K562 (cell line): ENCODE data around the gene SEL1L. TPM values are rescaled to one million over a fixed set of nuclear protein-coding genes. Genes with fewer than 3 reads are reported as not detected.

Experiments
- ATF1 ChIP-seq, 2 experiments: fragments of 450-650 bp in 1 of 2; IDR thresholded peaks; 2 replicates each; pipeline ENCODE4 v1.6.1; 2016; ENCODE audit warnings: missing compliant biosample characterization in 1 of 2, missing genetic modification characterization in 1 of 2
- BRD4 ChIP-seq: fragments of 200-600 bp; sonication (generic); IDR thresholded peaks from 2 replicates; pipeline ENCODE4 v1.6.1; 2017; ENCODE audit warnings: inconsistent platforms
- BRF1 ChIP-seq: IDR thresholded peaks from 3 replicates; pipeline ENCODE4 v1.6.1; 2011; ENCODE audit warnings: borderline replicate concordance, mild to moderate bottlenecking; ENCODE audit not compliant: insufficient read length; ENCODE audit errors: extremely low read depth
- CBFA2T2 ChIP-seq: fragments of 450-650 bp; conservative IDR thresholded peaks from 2 replicates; pipeline ENCODE4 v1.6.1; 2017; ENCODE audit warnings: mild to moderate bottlenecking
- CBFA2T3 ChIP-seq: fragments of 450-650 bp; IDR thresholded peaks from 2 replicates; pipeline ENCODE4 v1.6.1; 2017
- CXXC5 ChIP-seq: fragments of 250-450 bp; sonication (Bioruptor Pico); IDR thresholded peaks from 2 replicates; pipeline ENCODE4 v1.8.0; 2022; ENCODE audit warnings: inconsistent platforms, mild to moderate bottlenecking, moderate library complexity
- ETV1 ChIP-seq: fragments of 450-650 bp; conservative IDR thresholded peaks from 2 replicates; pipeline ENCODE4 v1.6.1; 2016; ENCODE audit warnings: missing genetic modification characterization, control low read depth, low read depth, missing compliant biosample characterization
- ILK ChIP-seq: fragments of 450-650 bp; IDR thresholded peaks from 2 replicates; pipeline ENCODE4 v1.6.1; 2016; ENCODE audit warnings: missing genetic modification characterization, low read depth, mild to moderate bottlenecking, missing compliant biosample characterization, moderate library complexity, borderline replicate concordance
- MYNN ChIP-seq, 2 experiments: sonication (generic); formaldehyde crosslinking in 1 of 2; IDR thresholded peaks; 2 replicates each; pipeline versions ENCODE4 v1.5.0 to v1.6.1; 2016 to 2020; ENCODE audit warnings: antibody characterized with exemption in 1 of 2, missing genetic modification reagents in 1 of 2
- PRMT5 ChIP-seq: sonication (generic); formaldehyde crosslinking; IDR thresholded peaks from 2 replicates; pipeline ENCODE4 v1.5.0; 2020; ENCODE audit warnings: missing genetic modification reagents
- SIX5 ChIP-seq, 2 experiments: IDR thresholded peaks; 2 replicates each; pipeline ENCODE4 v1.6.1; 2011; ENCODE audit warnings: low read length in 2 of 2, borderline replicate concordance in 1 of 2, low read depth in 1 of 2, mild to moderate bottlenecking in 1 of 2, moderate library complexity in 1 of 2; ENCODE audit not compliant: insufficient read depth in 1 of 2
- ZBTB8A ChIP-seq: fragments of 450-650 bp; IDR thresholded peaks from 2 replicates; pipeline ENCODE4 v1.6.1; 2018; ENCODE audit warnings: mild to moderate bottlenecking, moderate library complexity; ENCODE audit not compliant: partially characterized antibody
- ZNF146 ChIP-seq: IDR thresholded peaks from one replicate; pipeline ENCODE4 v1.6.1; 2018; ENCODE audit warnings: missing compliant biosample characterization; ENCODE audit not compliant: unreplicated experiment
- ZNF197 ChIP-seq: fragments of 200-800 bp; sonication (Bioruptor generic); IDR thresholded peaks from 2 replicates; pipeline ENCODE4 v1.6.1; 2016; ENCODE audit warnings: low read depth, missing genetic modification characterization, missing compliant biosample characterization
- ZNF282 ChIP-seq: sonication (generic); formaldehyde crosslinking; IDR thresholded peaks from 2 replicates; pipeline ENCODE4 v1.8.1; 2023; ENCODE audit warnings: missing genetic modification reagents
- ZNF518B ChIP-seq: fragments of 250-450 bp; sonication (Bioruptor Pico); IDR thresholded peaks from 2 replicates; pipeline ENCODE4 v1.5.0; 2021; ENCODE audit warnings: mild to moderate bottlenecking, moderate library complexity
- ZNF699 ChIP-seq: fragments of 250-450 bp; sonication (Bioruptor Pico); IDR thresholded peaks from 2 replicates; pipeline ENCODE4 v1.8.0; 2021; ENCODE audit warnings: mild to moderate bottlenecking, moderate library complexity; ENCODE audit not compliant: insufficient replicate concordance
- polyA plus RNA-seq, 8 experiments: library from polyadenylated mRNA; depleted of rRNA in 4 of 8; stranded (reverse) in 5 of 8; unstranded in 3 of 8; fragments of >200 nt; fragmentation: Nextera tagmentation in 2 of 8; fragmentation: Illumina TruSeq in 1 of 8; extraction: Ambion mirVana in 2 of 8; extraction: Trizol in 1 of 8; gene quantifications; 2 replicates each; pipeline versions ENCODE4 v1.2.1 to v1.2.3, GENCODE V29; 2011 to 2014; ENCODE audit warnings: inconsistent platforms in 1 of 8, missing spikeins in 1 of 8
- total RNA-seq, 7 experiments: library from RNA; depleted of rRNA in 6 of 7; stranded (reverse); fragments of >200 nt in 6 of 7; fragmentation: Illumina TruSeq in 2 of 7; extraction: Trizol in 2 of 7; gene quantifications; 2 replicates each; pipeline versions ENCODE4 v1.2.1 to v1.2.3, GENCODE V29; 2011 to 2021; ENCODE audit warnings: low replicate concordance in 1 of 7
- TF ChIP-seq, protein P1 (sequence below): sonication (generic); formaldehyde crosslinking; IDR thresholded peaks from 2 replicates; pipeline ENCODE4 v1.8.0; 2023; ENCODE audit warnings: mild to moderate bottlenecking, missing genetic modification reagents
- TF ChIP-seq, protein P2 (sequence below): fragments of 250-450 bp; sonication (Bioruptor Pico); IDR thresholded peaks from 2 replicates; pipeline ENCODE4 v1.5.0; 2021
- TF ChIP-seq, protein P3 (sequence below): fragments of 250-450 bp; sonication (Bioruptor Pico); IDR thresholded peaks from 2 replicates; pipeline ENCODE4 v1.4.0; 2020; ENCODE audit warnings: borderline replicate concordance

SEL1L gene
- total and polyA plus RNA-seq, 9 of the 15 experiments (the other 6 are each of a cell fraction or from before 2014, with no cell fraction given) = 7.7 to 21.1 (median 13.6) TPM

GRCh38 chr14:81464253-81465002 is 69.2 kb downstream of the SEL1L start (continued):
- TF ChIP-seq ZBTB8A = no peak
- no peak for TF ChIP-seq CBFA2T2
- TF ChIP-seq, protein P1, sequence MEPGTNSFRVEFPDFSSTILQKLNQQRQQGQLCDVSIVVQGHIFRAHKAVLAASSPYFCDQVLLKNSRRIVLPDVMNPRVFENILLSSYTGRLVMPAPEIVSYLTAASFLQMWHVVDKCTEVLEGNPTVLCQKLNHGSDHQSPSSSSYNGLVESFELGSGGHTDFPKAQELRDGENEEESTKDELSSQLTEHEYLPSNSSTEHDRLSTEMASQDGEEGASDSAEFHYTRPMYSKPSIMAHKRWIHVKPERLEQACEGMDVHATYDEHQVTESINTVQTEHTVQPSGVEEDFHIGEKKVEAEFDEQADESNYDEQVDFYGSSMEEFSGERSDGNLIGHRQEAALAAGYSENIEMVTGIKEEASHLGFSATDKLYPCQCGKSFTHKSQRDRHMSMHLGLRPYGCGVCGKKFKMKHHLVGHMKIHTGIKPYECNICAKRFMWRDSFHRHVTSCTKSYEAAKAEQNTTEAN (CRISPR knock-in tag) = no peak
- TF ChIP-seq, protein P2, sequence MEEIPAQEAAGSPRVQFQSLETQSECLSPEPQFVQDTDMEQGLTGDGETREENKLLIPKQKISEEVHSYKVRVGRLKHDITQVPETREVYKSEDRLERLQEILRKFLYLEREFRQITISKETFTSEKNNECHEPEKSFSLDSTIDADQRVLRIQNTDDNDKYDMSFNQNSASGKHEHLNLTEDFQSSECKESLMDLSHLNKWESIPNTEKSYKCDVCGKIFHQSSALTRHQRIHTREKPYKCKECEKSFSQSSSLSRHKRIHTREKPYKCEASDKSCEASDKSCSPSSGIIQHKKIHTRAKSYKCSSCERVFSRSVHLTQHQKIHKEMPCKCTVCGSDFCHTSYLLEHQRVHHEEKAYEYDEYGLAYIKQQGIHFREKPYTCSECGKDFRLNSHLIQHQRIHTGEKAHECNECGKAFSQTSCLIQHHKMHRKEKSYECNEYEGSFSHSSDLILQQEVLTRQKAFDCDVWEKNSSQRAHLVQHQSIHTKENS = no peak
- no peak for TF ChIP-seq ZNF518B (CRISPR knock-in tag)
- no peak for TF ChIP-seq ILK (tag)
- 0 out of 2 replicates have a peak, but pooled peaks have one; percentile 16 for TF ChIP-seq CXXC5 (CRISPR knock-in tag)
- TF ChIP-seq BRD4 = no peak
- TF ChIP-seq CBFA2T3 = 0 out of 2 replicates have a peak, but pooled peaks have one; percentile 10
- TF ChIP-seq PRMT5 (CRISPR knock-in tag) = no peak
- TF ChIP-seq ZNF197 (CRISPR knock-in tag) = no peak
- TF ChIP-seq ZNF146 (CRISPR knock-in tag) = no peak
- TF ChIP-seq, protein P3, sequence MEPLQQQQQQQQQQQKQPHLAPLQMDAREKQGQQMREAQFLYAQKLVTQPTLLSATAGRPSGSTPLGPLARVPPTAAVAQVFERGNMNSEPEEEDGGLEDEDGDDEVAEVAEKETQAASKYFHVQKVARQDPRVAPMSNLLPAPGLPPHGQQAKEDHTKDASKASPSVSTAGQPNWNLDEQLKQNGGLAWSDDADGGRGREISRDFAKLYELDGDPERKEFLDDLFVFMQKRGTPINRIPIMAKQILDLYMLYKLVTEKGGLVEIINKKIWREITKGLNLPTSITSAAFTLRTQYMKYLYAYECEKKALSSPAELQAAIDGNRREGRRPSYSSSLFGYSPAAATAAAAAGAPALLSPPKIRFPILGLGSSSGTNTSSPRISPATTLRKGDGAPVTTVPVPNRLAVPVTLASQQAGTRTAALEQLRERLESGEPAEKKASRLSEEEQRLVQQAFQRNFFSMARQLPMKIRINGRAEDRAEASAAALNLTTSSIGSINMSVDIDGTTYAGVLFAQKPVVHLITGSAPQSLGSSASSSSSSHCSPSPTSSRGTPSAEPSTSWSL (CRISPR knock-in tag) = no peak
- no peak for TF ChIP-seq ATF1 (CRISPR knock-in tag; IDR thresholded peaks at IDR 0.05)
- peak; percentile 65 for TF ChIP-seq ATF1 (tag; IDR thresholded peaks at IDR 0.05)
- TF ChIP-seq BRF1 = no peak
- no peak for TF ChIP-seq MYNN (IDR thresholded peaks at IDR 0.05)
- TF ChIP-seq MYNN (CRISPR knock-in tag; IDR thresholded peaks at IDR 0.05) = no peak
- no peak for TF ChIP-seq ZNF699 (CRISPR knock-in tag)
- TF ChIP-seq SIX5 (IDR thresholded peaks at IDR 0.05; ENCODE audit: borderline replicate concordance in 1 of 2, insufficient read depth in 1 of 2, low read depth in 1 of 2, low read length in 2 of 2) = no peak
- no peak for TF ChIP-seq ZNF282 (CRISPR knock-in tag)
- peak; percentile 25; the same call in 1 of the 2 replicates for TF ChIP-seq ETV1
